ENCODE measurements around the gene GBE1. TPM values are rescaled to one million over a fixed set of nuclear protein-coding genes. Genes with fewer than 3 reads are reported as not detected.

Gene GBE1
- total RNA-seq, 1 donor from 2014 or later = 10.9 TPM

- no peak overlapping the region for H3K4me3 Mint-ChIP-seq (ENCODE audit: low read depth)
- H3K9me3 Mint-ChIP-seq (ENCODE audit: low read depth) = peaks cover 15% of the 10 kb centered on the region
- H3K27me3 Mint-ChIP-seq = no peaks in the 10 kb centered on the region
- H3K36me3 Mint-ChIP-seq (ENCODE audit: insufficient read depth) = peaks cover 5% of the 10 kb centered on the region
- H3K4me1 Mint-ChIP-seq (ENCODE audit: low read depth) = no peaks in the 10 kb centered on the region
- no peak for TF ChIP-seq CTCF (IDR thresholded peaks at IDR 0.05; ENCODE audit: unreplicated experiment)
- no peak overlapping the region for H3K27ac Mint-ChIP-seq
- no peak for DNase-seq (ENCODE audit: low spot score, unreplicated experiment)
Observed at GRCh38 chr3:81521855-81522254, 239.6 kb downstream of the GBE1 start.

GRCh38 chr3:81518945-81519344 lies 242.5 kb downstream of the GBE1 start:
- H3K27ac Mint-ChIP-seq = no peak overlapping the region
- H3K27me3 Mint-ChIP-seq = no peaks in the 10 kb centered on the region
- no peak for DNase-seq (ENCODE audit: low spot score, unreplicated experiment)
- no peak overlapping the region for H3K4me3 Mint-ChIP-seq (ENCODE audit: low read depth)
- TF ChIP-seq CTCF (IDR thresholded peaks at IDR 0.05; ENCODE audit: unreplicated experiment) = no peak
- no peaks in the 10 kb centered on the region for H3K4me1 Mint-ChIP-seq (ENCODE audit: low read depth)
- no peaks in the 10 kb centered on the region for H3K9me3 Mint-ChIP-seq (ENCODE audit: low read depth)
- no peaks in the 10 kb centered on the region for H3K36me3 Mint-ChIP-seq (ENCODE audit: insufficient read depth)

GRCh38 chr3:81516042-81516441 lies 245.4 kb downstream of the GBE1 start:
- no peaks in the 10 kb centered on the region for H3K36me3 Mint-ChIP-seq (ENCODE audit: insufficient read depth)
- TF ChIP-seq CTCF (IDR thresholded peaks at IDR 0.05; ENCODE audit: unreplicated experiment) = no peak
- H3K27ac Mint-ChIP-seq = no peak overlapping the region
- no peaks in the 10 kb centered on the region for H3K9me3 Mint-ChIP-seq (ENCODE audit: low read depth)
- DNase-seq (ENCODE audit: low spot score, unreplicated experiment) = no peak
- no peaks in the 10 kb centered on the region for H3K4me1 Mint-ChIP-seq (ENCODE audit: low read depth)
- no peak overlapping the region for H3K4me3 Mint-ChIP-seq (ENCODE audit: low read depth)
- no peaks in the 10 kb centered on the region for H3K27me3 Mint-ChIP-seq

GRCh38 chr3:81513591-81513990 lies 247.9 kb downstream of the GBE1 start:
- no peaks in the 10 kb centered on the region for H3K27me3 Mint-ChIP-seq
- no peaks in the 10 kb centered on the region for H3K9me3 Mint-ChIP-seq (ENCODE audit: low read depth)
- no peak for TF ChIP-seq CTCF (IDR thresholded peaks at IDR 0.05; ENCODE audit: unreplicated experiment)
- DNase-seq (ENCODE audit: low spot score, unreplicated experiment) = no peak
- H3K36me3 Mint-ChIP-seq (ENCODE audit: insufficient read depth) = no peaks in the 10 kb centered on the region
- no peak overlapping the region for H3K4me3 Mint-ChIP-seq (ENCODE audit: low read depth)
- H3K4me1 Mint-ChIP-seq (ENCODE audit: low read depth) = no peaks in the 10 kb centered on the region
- H3K27ac Mint-ChIP-seq = no peak overlapping the region

GRCh38 chr3:81503026-81503425 lies 258.4 kb downstream of the GBE1 start:
- Mint-ChIP-seq H3K4me1 (ENCODE audit: low read depth) (no peaks in the 10 kb centered on the region), H3K36me3 (ENCODE audit: insufficient read depth) (no peaks in the 10 kb centered on the region), H3K4me3 (ENCODE audit: low read depth) (no peak overlapping the region), H3K9me3 (ENCODE audit: low read depth) (no peaks in the 10 kb centered on the region), H3K27ac (no peak overlapping the region), H3K27me3 (no peaks in the 10 kb centered on the region)
- DNase-seq (ENCODE audit: low spot score, unreplicated experiment) = no peak
- TF ChIP-seq CTCF (IDR thresholded peaks at IDR 0.05; ENCODE audit: unreplicated experiment) = no peak
